ENCODE data around the gene AMFR. TPM values are rescaled to one million over a fixed set of nuclear protein-coding genes. Genes with fewer than 3 reads are reported as not detected.

Gene AMFR
- total RNA-seq, 2 donors from 2014 or later = 46.5 to 86.2 TPM

DNA sequence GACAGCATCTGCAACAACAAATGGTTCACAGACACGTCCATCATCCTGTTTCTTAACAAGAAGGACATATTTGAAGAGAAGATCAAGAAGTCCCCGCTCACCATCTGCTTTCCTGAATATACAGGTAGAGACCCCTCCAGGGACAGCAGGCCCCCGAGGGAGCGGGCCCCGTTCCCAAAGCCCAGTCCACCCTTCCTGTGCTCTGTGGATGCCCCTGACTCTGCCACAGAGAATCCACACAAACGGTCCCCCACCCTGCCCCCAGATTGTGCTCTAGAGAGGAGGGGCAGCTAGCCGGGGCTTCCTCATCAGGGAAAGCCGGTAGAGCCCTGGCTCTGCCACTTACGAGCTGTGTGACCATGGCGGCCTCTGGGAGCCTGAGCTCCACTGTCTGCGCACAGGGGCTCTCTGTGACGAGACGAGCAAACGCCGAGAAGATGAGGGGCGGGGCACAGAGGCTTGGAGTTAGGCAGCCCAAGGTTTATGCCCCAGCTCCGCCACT lies 84.4 kb downstream of the AMFR start:
- H3K27ac Mint-ChIP-seq = no peak overlapping the region
- no peaks in the 10 kb centered on the region for H3K36me3 Mint-ChIP-seq
- no peak overlapping the region for H3K4me3 Mint-ChIP-seq
- no peak for DNase-seq (ENCODE audit: low spot score)
- H3K4me1 Mint-ChIP-seq (ENCODE audit: low read depth in 2 of 2) = peaks cover 0 to 2% of the 10 kb centered on the region in 2 donors
- no peaks in the 10 kb centered on the region for H3K9me3 Mint-ChIP-seq
- H3K27me3 Mint-ChIP-seq = no peaks in the 10 kb centered on the region
- ATAC-seq = no peak

DNA sequence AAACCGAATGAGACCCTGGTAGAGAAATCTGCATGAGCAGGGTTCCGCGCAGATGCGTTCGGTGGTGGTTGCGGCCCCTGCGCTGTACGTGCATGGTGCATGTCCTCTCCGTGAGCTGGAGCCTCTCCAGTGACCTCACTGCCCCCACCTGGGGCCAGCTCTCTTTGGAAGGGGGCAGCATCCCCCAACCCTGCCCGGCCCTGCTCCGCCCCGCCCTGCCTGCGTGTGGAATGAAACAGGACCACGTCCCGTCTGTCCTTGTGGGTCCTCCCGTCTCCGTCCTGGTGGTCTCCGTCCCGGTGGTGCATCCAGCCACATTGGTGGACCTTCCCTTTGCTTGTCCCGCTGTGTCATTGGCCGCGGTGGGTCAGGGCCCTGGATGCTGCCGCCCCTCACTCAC lies 84.9 kb downstream of the AMFR start:
- DNase-seq (ENCODE audit: low spot score) (no peak), ATAC-seq (no peak)
- H3K36me3 Mint-ChIP-seq = no peaks in the 10 kb centered on the region
- no peak overlapping the region for H3K27ac Mint-ChIP-seq
- no peak overlapping the region for H3K4me3 Mint-ChIP-seq
- H3K27me3 Mint-ChIP-seq = no peaks in the 10 kb centered on the region
- H3K9me3 Mint-ChIP-seq = no peaks in the 10 kb centered on the region
- H3K4me1 Mint-ChIP-seq (ENCODE audit: low read depth in 2 of 2) = peaks cover 0 to 2% of the 10 kb centered on the region in 2 donors

DNA sequence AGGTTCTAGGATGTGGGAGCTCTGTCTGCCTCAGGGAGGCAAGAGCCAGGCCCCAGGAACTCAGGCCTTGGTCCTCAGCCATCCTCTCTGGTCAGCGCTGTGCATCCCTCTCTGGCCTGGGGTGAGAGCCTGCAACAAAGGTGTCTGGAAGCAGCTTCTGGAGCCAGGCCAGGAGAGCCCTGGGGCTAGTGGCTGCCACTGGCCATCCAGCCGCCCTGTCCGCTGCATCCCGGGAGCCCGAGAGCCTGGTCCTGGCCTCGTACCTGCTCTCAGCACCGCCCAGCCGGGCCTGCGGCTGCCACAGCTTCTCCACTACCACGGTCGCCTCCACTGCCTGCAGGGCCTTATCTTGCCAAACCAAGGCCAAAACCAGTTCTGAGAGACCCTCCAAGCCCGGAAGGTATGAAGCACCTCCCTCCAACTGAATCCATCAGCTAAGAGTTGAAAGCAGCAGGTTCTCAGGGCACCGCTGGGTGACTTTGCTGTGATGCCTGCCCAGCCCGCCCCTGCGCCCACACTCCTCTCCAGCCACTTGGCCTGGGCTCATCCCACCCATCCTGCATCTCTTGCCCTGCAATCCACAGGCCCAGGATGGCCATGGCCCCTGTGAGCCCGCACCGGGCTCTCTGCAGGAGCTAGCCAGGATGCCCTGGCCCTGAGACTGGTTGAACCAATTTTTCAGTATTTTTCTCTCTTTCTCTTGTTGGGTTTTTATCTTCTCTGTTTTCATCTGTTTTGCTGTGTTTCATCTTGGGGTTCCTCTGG lies 85.7 kb downstream of the AMFR start:
- Mint-ChIP-seq H3K4me1 (ENCODE audit: low read depth in 2 of 2) (peaks cover 0 to 2% of the 10 kb centered on the region in 2 donors), H3K9me3 (no peaks in the 10 kb centered on the region), H3K27me3 (no peaks in the 10 kb centered on the region), H3K27ac (no peak overlapping the region), H3K4me3 (no peak overlapping the region), H3K36me3 (no peaks in the 10 kb centered on the region)
- no peak for ATAC-seq
- no peak for DNase-seq (ENCODE audit: low spot score)

DNA sequence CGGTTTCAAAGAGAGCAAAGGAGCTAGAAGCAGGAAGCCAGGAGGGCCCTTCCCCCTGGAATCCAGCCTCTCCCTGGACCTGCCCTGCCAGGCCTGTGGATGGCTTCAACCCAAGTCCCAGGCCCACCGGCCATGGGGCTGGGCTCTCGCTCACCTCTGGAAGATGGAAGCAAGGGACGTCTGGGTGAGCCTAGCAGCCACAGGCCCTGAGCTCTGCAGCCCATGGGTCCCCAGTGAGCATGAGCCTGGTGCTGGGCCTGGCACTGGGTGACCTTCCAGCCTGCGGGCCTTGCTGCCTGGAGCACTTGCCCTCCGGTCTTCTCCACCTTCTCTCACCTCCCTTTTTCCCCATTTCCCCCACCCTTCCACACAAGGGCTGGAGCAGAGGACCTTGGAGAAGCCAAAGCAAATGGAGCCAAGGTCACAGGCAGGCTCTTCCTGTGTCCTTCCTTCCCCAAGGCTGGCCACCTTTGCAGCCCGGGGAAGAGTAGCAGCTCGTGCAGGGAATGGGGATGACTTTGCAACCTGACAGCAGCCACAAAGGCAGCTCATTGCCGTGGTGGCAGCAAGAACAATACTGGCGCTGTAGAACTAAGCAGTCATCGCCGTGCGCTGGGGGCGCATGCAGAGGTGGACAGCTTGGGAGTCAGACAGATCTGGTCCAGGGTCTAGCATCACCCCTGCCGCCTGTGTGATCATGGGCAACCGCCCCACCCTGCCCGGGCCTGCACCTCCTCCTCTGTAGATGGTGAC lies 86.6 kb downstream of the AMFR start:
- no peaks in the 10 kb centered on the region for H3K36me3 Mint-ChIP-seq
- DNase-seq (ENCODE audit: low spot score) (no peak), ATAC-seq (no peak)
- H3K27ac Mint-ChIP-seq = no peak overlapping the region
- H3K4me3 Mint-ChIP-seq = no peak overlapping the region
- no peaks in the 10 kb centered on the region for H3K27me3 Mint-ChIP-seq
- H3K9me3 Mint-ChIP-seq = no peaks in the 10 kb centered on the region
- H3K4me1 Mint-ChIP-seq (ENCODE audit: low read depth in 2 of 2) = peaks cover 0 to 2% of the 10 kb centered on the region in 2 donors

DNA sequence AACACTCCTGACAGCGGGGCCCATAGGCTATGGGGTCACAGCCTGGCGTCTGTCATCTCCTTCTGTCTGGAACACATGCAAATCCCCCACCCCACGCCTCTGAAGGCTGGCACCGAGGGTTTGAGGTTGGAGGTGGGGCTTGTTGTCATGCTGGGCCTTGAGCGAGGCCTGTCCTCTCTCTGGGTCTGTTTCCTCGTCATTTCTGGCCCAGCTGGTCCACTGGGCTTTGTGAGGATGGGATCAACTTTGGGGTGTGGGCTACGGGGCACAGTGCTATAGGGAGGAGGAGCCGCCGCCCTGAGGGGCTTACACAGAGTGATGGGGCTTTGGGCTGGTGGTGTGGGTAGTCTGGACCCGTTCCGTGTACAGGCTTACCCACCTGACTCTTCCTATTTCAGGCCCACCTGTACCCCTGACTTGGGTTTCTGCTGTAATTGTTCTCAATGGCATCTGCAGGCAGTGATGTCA lies 87.5 kb downstream of the AMFR start:
- ATAC-seq (no peak), DNase-seq (ENCODE audit: low spot score) (no peak)
- no peak overlapping the region for H3K27ac Mint-ChIP-seq
- no peaks in the 10 kb centered on the region for H3K9me3 Mint-ChIP-seq
- peaks cover 0 to 2% of the 10 kb centered on the region in 2 donors for H3K4me1 Mint-ChIP-seq (ENCODE audit: low read depth in 2 of 2)
- no peak overlapping the region for H3K4me3 Mint-ChIP-seq
- H3K36me3 Mint-ChIP-seq = no peaks in the 10 kb centered on the region
- H3K27me3 Mint-ChIP-seq = no peaks in the 10 kb centered on the region

DNA sequence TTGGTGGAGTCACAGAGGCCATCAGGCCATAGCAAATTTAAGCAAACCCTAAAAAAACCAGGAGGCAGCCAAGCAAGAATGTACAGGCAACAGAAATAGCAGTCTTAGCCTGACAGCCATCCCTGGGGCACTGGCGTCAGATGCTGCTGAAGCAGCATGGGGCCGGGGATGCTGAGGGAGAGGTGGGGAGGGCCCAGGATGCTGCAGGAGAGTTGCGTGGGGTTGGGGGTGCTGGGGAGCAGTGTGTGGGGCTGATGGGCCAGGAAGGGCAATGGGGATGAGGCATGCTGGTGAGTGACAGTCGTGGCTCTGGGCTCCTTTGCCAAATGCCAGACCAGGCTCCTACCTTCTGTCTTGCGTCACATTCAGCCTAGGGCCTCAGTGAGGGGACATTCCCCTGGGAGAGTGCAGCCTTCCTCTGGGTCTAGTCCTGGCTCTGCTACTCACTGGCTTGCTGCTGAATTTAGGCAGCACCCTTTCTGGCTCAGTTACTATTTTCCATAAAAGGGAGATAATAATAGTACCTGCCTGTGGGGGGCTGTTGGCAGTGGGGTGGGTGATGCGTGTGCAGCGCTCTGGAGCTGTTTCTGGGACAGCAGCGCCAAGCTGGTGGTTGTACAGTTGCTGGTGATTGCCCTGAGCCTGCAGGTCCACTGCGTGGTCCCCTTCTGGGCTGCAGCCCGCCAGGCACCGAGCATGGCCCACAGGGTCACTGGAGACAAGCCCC lies 88.1 kb downstream of the AMFR start:
- DNase-seq (ENCODE audit: low spot score) (no peak), ATAC-seq (no peak)
- no peaks in the 10 kb centered on the region for H3K36me3 Mint-ChIP-seq
- H3K27ac Mint-ChIP-seq = no peak overlapping the region
- peaks cover 0 to 2% of the 10 kb centered on the region in 2 donors for H3K4me1 Mint-ChIP-seq (ENCODE audit: low read depth in 2 of 2)
- H3K27me3 Mint-ChIP-seq = no peaks in the 10 kb centered on the region
- H3K4me3 Mint-ChIP-seq = no peak overlapping the region
- H3K9me3 Mint-ChIP-seq = no peaks in the 10 kb centered on the region

DNA sequence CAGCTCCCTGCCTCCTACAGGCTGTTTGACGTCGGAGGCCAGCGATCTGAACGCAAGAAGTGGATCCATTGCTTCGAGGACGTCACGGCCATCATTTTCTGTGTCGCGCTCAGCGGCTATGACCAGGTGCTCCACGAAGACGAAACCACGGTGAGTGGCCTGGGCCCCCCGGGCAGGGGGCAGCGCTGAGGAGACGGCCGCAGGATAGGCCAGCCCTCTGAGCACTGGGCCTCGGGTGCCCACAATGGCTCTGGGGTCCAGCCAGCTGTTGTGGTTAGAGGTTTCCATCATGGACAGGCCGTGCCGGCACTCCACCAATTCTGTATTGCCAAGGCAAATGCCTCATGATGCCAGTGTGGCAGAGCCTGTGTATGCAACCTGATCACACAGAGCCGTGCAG lies 88.6 kb downstream of the AMFR start:
- H3K36me3 Mint-ChIP-seq = no peaks in the 10 kb centered on the region
- DNase-seq (ENCODE audit: low spot score) (no peak), ATAC-seq (no peak)
- H3K4me1 Mint-ChIP-seq (ENCODE audit: low read depth in 2 of 2) = peaks cover 0 to 2% of the 10 kb centered on the region in 2 donors
- H3K4me3 Mint-ChIP-seq = no peak overlapping the region
- no peak overlapping the region for H3K27ac Mint-ChIP-seq
- H3K9me3 Mint-ChIP-seq = no peaks in the 10 kb centered on the region
- H3K27me3 Mint-ChIP-seq = no peaks in the 10 kb centered on the region

DNA sequence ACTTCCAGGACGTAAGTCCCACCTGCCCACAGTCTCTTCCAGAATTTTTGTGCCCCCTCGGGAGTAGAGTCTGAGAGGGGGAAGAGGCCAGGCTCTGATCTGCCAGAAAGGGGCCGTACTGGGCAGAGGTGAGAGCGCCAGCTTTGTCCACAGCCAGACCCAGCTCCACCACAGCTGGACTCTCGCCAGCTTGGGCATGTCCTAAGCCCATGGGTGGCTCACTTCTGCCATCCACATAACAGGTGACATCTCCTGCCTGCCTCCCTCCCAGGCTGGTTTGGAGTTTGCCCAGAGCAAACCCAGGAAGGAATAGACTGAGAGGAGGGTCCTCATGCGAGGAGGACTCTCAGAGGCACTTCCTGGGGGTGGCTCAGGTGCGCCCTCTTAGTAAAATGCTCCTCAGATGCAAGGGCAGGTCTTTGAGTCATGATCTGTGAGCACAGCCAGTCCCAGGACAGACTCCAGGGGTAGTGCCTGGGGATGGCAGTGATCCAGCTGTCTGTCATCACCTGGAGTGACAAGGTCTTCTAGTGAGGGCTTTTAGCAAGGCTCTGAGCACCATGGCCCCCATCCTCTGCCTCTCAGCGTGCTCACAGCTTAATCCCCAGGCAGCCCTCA lies 89.2 kb downstream of the AMFR start:
- Mint-ChIP-seq H3K4me3 (no peak overlapping the region), H3K9me3 (no peaks in the 10 kb centered on the region), H3K36me3 (no peaks in the 10 kb centered on the region), H3K27me3 (no peaks in the 10 kb centered on the region), H3K4me1 (ENCODE audit: low read depth in 2 of 2) (peaks cover 0 to 5% of the 10 kb centered on the region in 2 donors), H3K27ac (no peak overlapping the region)
- ATAC-seq (no peak), DNase-seq (ENCODE audit: low spot score) (no peak)

DNA sequence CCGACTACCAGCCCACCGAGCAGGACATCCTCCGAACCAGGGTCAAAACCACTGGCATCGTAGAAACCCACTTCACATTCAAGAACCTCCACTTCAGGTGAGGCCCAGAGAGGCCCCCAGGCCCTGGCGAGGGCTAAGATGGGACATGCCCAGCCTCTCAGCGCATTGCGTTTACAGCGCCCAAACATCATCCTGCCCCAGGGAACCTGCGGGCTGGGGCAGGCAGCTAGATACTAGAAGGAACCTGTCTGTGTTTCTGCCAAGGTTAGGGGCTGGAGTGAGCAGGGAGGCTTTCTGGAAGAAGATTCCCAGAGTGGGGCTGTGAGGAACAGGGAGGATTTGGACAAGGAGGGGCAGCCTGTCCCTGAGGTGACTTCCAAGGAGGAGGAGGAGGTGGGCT lies 90.6 kb downstream of the AMFR start:
- H3K4me3 Mint-ChIP-seq = no peak overlapping the region

DNA sequence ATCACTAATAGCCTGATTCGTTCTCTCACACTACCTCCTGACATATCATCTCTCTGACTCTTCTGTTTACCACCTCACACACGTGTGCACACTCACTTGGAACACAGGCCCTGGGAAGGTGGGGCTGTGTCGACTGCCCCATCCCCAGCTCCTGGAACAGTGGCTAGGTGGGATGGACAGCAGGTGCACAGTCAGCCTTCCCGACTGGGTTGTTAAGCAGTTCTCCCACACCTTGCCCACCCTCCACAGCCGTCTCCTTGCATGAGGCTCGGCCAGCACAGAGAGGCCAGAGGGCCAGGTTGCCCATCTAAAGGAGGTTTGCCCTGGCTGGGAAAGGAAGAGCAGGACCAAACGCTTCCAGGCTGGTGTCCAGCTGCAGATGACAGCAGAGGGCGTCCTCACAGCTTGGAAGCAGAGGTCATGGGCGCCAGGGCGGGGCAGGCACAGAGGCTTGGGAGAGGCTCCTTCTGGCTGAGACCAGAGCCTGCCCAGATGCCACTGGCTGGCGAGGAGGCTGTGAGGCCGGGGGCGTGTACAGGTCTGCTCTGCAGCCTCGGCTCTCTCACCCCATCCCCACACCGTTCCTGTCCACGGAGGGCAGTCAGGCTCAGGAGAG lies 92.8 kb downstream of the AMFR start:
- H3K27ac Mint-ChIP-seq = no peak overlapping the region
- ATAC-seq = no peak
- no peaks in the 10 kb centered on the region for H3K36me3 Mint-ChIP-seq
- H3K9me3 Mint-ChIP-seq = no peaks in the 10 kb centered on the region
- H3K27me3 Mint-ChIP-seq = no peaks in the 10 kb centered on the region
- no peak for DNase-seq (ENCODE audit: low spot score)
- no peak overlapping the region for H3K4me3 Mint-ChIP-seq
- peaks cover 0 to 3% of the 10 kb centered on the region in 2 donors for H3K4me1 Mint-ChIP-seq (ENCODE audit: low read depth in 2 of 2)

More for the DNA sequence above, 90.6 kb downstream of the AMFR start:
- Mint-ChIP-seq H3K27ac (no peak overlapping the region), H3K4me1 (ENCODE audit: low read depth in 2 of 2) (peaks cover 0 to 3% of the 10 kb centered on the region in 2 donors), H3K27me3 (no peaks in the 10 kb centered on the region), H3K36me3 (no peaks in the 10 kb centered on the region), H3K9me3 (no peaks in the 10 kb centered on the region)
- DNase-seq (ENCODE audit: low spot score) = no peak
- ATAC-seq = no peak

DNA sequence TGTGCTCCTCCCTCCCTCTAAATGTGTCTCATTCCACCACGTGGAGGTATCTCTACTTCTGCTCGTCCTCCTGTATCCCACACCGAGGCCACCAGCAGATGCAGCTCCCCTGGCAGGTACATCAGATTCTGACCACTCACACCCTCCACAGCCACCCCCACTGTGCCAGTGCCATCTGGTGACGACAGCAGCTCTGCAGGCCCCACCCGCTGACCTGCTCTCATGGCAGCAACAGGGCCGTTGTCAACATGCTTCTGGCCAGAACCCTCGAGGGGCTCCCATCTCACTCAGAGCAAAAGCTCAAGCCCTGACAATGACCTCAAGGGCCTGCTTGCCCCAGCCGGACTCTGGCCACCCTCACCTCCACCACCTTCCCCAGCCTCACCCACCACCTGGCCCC lies 93.4 kb downstream of the AMFR start:
- H3K27me3 Mint-ChIP-seq = no peaks in the 10 kb centered on the region
- H3K4me3 Mint-ChIP-seq = no peak overlapping the region
- ATAC-seq (no peak), DNase-seq (ENCODE audit: low spot score) (no peak)
- no peak overlapping the region for H3K27ac Mint-ChIP-seq
- no peaks in the 10 kb centered on the region for H3K9me3 Mint-ChIP-seq
- no peaks in the 10 kb centered on the region for H3K36me3 Mint-ChIP-seq
- H3K4me1 Mint-ChIP-seq (ENCODE audit: low read depth in 2 of 2) = peaks cover 0 to 3% of the 10 kb centered on the region in 2 donors

DNA sequence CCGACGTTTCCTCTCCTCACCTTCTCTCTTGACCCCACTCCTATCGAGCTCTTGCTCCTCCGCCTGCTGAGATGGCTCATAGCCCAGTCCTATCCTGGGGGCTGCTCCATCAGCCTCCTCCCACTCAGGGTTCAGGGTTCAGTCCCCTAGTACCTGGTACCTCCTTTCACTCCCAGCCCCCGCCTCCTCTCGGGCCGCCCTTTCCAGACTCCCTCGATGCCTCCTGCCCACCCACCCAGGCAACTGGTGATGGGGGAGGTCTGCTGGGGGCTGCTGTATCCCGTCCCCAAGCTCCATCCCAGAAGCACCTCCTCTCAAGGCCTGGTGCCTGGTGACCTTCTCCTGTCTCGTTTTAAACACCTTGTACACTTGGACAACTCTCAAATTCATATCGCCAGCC lies 93.9 kb downstream of the AMFR start:
- ATAC-seq (no peak), DNase-seq (ENCODE audit: low spot score) (no peak)
- no peaks in the 10 kb centered on the region for H3K27me3 Mint-ChIP-seq
- H3K27ac Mint-ChIP-seq = no peak overlapping the region
- H3K36me3 Mint-ChIP-seq = no peaks in the 10 kb centered on the region
- no peaks in the 10 kb centered on the region for H3K9me3 Mint-ChIP-seq
- H3K4me3 Mint-ChIP-seq = no peak overlapping the region
- peaks cover 0 to 3% of the 10 kb centered on the region in 2 donors for H3K4me1 Mint-ChIP-seq (ENCODE audit: low read depth in 2 of 2)

DNA sequence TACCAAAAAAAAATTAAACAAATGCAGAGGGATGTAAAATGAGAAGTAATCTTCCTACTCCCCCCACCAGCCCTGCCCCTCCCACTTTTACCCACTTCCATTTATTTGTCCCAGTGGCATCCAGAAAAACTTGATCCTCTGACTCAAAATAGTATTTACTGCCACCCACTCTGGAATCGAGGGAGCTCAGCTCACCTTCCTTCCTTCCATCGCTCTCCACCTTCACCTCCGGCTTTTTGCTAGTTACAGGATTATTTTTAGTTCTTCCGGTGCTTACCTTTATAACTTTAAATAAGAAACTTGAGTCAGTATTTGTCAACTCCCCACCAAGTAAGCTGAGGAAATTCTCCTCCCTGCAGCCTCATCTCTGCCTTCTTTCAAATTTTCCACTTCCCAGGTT lies 94.9 kb downstream of the AMFR start:
- H3K27ac Mint-ChIP-seq = no peak overlapping the region
- H3K9me3 Mint-ChIP-seq = no peaks in the 10 kb centered on the region
- no peaks in the 10 kb centered on the region for H3K27me3 Mint-ChIP-seq
- ATAC-seq = no peak
- H3K36me3 Mint-ChIP-seq = no peaks in the 10 kb centered on the region
- no peak overlapping the region for H3K4me3 Mint-ChIP-seq
- no peak for DNase-seq (ENCODE audit: low spot score)
- H3K4me1 Mint-ChIP-seq (ENCODE audit: low read depth in 2 of 2) = peaks cover 0 to 5% of the 10 kb centered on the region in 2 donors
